GM19238 (cell line): ENCODE measurements around the gene MUC6.

Experiments
- DNase-seq: peaks from one replicate; pipeline ENCODE4 v3.0.0; 2011; ENCODE audit warnings: low spot score; ENCODE audit not compliant: insufficient read length

MUC6 gene

DNA sequence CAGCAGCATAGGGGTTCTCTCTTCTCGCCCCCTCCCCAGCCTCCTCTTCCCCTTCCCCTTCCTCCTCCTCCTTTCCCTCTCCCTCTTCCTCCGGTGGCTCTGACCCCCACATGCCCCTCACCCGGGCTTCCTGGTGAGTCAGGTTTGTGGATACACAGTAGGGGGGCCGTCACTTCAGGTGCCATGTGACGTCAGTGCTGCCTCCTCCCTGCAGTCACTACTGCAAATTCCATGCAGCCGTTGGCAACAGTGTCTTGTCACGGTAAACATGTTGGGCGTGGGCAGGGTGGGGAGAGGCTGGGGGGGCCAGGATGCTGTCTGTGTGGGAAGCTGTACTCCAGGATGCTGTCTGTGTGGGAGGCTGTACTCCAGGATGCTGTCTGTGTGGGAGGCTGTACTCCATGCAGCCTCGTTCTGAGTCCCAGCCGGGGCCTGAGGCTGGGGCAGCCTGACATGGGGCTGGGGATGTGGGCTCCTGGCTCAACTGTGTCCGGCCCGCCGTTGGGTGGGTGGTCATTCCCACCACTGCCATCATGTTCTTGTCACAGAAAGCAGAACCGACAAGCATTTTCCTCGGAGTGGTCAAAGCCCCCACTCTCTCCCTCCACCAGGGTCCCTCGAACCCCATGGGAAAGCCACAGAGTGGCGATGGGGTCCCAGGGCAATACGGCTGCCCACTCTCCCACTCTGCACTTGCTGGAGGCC, 35.8 kb upstream of the MUC6 start:
- no peak for DNase-seq

DNA sequence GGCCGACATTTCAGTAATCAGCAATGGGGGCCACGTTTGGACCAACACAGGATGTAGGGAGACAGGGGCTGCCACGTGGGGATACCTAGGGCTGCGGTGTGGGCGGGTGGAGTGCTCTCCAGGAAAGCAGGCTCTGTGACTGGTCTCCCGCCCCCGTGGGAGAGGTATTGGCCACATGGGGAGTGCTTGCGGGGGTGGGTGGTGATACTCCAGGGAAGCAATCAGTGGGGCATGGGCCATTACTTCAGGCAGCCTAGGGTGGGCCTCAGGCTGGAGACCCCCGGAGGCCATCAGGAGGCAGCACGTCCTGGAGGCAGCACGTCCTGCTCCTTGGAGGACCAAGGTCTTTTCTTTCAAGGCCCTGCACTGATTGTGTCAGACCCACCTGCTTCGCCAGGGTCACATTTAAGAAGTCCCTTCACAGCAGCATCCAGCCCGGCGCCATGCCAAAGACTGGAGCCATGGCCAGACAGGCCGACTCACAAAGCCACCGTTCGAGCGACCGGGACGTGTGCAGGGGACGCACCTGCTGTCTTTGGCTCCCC, 35.1 kb upstream of the MUC6 start:
- no peak for DNase-seq

DNA sequence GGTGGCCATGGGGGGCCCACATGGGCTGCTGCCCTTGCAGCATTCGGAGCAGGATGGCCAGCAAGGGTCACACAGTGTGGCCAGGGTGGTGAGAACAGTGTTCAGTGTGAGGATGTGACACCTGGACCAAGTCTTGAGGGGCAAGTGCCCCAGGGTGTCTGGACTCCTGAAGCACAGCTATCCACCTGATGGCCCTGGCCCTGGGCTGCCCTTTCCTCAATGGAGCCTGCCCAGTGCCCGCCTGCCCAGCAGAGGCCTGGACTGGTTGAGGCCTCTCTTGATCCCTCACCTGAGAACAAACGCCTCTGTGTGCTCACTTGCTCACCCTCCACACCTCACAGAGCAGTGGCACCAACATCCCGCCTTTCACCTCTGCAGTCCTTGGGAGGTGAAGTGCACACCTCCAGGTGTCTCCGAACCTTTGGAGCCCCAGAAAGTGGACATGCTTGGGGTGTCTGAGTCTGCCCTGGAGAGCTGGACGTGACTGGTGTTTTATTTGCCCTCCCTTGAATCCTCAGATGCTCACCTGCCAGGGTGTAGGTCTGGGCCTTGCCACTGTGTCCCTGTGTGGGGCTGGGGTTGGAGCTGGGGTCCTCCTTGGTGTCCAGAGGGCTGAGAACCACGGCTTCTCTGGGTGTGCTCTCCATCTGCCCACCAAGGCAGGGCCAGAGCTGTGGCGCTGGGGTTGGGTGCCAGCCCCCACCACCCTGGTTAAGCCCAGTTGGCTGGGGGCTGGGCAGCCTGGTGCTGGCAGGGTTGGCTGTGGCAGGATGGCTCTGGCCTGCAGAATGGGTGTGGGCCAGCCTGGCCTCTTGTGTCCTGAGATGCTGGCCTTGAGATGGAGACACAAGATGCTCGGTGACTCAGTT, 34.3 kb upstream of the MUC6 start:
- no peak for DNase-seq

DNA sequence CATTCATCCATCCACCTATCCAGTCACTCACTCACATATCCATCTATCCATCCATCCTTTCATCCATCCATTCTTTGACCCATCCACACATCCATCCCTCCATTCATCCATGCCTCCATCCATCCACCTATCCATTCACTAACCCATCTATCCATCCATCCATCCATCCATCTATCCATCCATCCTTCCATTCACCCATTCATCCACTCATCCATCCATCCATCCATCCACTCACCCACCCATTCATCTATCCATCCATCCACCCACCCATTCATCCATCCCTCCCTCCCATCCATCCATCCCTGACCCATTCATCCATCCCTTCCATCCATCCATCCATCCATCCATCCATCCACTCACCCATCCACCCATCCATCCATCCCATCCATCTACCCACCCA, 33.2 kb upstream of the MUC6 start:
- no peak for DNase-seq

DNA sequence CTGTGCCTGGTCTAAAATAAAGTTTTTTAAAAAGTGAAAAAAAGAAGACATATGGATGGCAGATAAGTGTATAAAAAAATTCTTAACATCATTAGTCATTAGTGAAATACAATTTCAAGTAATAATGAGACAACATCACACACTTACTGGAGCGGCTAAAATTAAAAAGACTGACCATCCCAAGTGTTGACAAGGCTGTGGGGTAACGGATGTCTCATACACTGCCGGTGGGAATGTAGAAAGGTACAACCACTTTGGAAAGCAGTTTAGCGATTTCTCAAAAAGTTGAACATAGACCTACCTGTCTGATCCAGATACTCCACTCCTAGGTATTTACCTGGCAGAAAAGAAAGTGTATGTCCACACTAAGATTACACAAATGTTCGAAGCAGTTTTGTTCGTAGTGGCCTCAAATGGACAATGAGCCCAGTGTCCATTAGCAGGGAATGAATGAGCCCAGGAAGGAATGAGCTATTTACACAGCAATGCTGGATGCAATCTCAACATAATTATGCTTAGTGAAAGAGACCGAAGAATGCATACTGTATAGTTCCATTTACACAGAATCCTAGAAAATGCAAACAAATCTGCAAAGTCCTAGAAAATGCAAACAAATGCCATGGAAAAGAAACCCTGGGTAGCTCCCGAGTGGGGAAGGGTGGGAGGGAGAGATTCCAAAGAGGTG, 31.4 kb upstream of the MUC6 start:
- DNase-seq, result no peak

DNA sequence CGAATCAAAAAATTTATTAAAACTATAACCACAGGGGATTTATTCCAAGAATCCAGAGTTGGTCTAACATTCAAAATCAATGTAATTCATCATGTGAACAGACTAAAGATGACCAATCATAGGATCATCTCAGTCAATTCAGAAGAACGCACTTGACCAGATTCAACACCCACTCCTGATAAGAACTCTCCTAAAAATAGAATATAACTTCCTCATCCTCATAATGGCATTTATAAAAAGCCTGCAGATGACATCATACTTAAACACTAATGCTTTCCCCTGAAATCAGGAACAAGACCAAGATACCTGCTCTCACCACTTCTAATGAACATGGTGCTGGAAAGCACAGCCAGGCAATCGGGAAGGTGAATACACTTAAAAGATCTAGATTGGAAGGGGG, 27.6 kb upstream of the MUC6 start:
- no peak for DNase-seq

DNA sequence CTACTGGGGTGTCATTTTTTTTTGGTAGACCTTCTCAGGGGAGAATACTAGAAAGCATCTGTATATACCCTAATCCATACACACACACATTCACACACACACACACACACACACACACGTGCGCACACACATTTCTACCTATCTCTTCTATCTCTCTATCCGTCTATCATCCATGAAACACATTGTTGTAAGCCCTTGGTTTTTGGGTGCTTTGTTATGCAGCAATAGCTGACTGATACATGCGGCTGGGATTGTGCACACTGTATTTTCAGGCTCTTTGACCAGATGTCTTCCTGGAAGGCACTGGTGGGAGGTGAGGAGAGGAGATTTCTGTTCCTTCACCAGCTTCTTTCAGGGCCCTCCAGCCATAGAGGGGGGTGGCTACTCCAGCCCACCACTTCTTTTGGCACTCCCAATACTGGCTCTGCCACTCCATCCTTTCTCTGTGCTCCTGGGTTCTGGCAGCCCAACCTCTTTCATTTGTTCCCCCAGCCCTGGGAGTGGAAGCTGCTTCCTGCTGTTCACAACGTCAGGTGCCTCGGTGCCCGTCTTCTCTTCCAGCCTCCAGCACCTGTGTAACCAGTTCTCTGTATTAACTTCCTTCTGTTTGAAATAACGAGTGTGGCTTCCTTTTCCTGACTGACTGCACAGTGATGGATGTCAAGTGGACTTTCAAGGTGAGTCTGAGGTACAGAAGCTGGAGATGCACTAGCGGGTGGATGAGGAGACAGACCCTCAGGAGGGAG, 25.7 kb upstream of the MUC6 start:
- DNase-seq, result no peak

DNA sequence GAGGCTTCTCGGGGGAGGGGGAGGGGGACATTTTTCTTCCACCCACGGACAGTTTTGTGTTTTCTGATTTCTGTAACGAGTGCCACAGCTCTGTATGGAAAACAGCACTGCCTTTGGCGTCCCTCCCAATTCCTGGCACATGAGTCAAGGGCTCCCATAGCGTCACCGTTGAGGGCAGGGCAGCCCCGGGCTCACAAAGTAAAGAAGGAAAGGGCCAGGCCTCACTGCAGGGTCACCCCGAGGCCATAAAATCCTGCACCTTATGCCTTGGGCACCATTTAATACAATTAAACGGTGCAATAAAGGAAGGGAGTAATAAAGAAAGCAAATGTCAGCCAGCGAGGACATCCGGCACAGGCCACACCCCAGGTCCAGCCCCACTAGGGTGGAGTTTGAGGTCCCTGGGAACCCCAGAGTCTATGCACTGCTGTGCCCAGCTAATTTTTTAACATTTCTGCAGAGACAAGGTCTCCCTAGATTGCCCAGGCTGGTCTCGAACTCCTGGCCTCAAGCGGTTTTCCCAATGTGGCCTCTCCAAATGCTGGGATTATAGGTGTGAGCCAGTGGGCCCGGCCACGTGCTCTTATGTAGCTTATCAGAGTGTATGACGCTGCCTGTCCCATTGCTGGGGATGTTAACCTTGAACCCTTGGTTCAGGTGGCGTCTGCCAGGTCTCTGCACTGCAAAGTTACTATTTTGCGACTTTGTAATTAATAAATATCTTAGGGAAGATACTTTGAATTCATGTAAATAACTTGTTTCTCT, 24.5 kb upstream of the MUC6 start:
- DNase-seq, result no peak

DNA sequence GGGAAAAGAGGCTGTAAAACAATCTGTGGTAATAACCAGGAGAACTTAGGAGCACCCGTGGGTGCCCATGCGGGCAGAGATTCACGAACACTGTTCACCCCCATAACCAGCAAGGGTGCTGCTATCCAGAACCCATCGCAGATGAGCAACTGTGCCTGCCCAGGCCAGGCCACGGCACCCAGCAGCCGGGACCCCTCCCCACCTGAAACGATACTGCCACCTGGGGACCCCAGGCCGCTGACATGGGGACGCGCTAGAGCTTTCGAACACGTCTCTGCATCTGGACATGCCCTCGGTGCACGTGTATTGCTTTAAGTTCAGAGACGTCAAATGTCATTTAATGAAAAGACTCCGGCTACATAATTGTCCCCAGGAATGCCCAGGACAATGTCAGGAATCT, 23.9 kb upstream of the MUC6 start:
- DNase-seq, result no peak

DNA sequence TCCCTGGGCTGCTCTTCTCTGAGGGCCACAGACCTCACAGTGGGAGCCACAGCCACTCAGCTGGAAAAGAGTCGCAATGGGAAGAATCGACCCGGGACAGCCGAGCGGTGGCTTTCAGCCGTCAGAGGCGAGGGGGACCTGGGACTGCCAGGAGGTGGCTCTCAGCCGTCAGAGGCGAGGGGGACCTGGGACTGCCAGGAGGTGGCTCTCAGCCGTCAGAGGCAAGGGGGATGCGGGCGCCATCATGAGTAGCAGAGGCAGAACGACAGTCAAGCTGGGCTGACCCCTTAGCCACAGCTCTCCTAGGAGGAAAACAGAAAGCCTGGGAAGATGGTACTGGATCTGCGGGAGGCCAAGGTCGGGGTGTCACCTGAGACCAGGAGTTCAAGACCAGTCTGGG, 23.2 kb upstream of the MUC6 start:
- no peak for DNase-seq

DNA sequence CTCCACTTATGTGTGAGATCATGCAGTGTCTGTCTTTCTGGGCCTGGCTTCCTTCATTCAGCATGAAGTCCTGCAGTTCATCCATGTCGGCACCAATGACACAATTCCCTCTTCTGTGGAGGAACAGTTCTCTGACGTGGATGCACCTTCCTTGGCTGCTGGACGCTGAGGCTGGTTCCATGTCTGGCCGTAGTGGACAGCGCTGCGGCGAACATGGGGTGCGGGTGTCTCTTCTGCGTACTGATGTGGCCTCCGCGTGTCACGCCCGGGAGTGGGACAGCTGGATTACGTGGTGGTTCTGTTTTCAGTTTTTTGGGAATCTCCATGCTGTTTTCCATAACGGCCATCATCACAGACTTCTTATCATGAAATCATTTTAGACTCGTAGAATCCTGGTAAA, 21.3 kb upstream of the MUC6 start:
- DNase-seq, result no peak

DNA sequence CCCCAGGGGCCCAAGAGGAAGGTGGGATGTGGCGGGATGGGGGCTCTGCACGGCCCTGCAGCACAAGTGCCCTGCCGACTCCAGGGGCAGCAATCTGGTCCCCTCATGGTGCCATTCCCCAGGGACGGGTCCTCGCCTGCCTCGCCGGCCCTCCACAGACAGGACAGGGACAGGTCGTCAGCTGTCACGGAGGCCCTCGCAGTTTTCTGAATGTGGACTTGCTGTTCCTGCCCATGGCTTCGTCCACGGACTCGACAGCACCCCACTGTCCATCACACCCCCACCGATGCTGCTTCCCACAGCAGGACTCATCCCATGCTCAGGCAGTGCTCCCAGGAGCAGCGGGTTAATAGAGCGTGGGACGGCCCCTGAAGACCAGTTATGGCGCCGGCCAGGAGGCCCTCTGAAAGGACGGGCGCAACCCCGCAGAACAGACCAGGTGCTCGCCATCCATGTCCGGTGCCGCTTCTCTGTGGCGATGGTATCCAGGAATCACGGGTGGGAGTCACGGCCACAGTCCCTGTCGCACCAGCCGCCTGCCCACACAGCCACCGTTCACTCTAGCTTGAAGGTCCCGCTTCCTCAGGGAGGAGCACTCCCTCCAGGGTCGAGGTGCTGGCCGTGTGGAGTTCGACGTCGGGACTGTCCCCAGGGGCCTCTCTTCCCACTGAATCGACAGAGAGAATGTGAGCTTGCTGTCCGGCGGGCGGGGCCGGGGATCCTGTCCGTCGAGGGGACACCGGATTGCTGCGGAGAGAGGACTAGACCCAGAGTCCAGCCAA, 19.7 kb upstream of the MUC6 start:
- no peak for DNase-seq

DNA sequence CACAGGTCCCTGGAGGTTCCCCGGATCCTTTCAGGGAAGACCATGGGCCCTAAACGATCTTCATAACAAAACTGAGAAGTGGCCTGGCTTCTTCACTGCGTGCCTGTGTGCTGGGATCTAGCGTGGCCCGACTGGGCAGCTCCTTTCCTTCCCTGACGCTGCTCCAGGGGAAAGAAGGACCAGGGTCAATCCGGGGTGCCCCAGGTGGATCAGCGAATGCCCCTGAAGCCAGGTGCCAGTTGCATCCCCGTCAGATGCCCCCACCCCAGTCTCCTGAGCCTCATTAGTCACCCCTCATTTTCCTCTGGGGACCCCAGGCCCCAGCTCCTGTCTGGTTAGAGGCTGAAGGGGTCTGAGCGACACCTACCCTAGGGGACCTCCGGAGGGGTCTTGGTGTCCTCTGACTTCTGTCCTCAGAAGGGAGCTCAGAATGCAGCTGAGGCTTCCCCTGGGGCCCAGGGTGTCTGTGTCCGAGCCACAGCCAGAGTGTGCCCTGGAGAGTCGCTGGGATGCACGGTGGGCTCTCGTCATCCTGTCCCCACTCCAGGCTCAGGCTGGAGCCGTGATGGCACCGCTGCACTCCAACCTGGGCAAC, 18.7 kb upstream of the MUC6 start:
- DNase-seq, result no peak

DNA sequence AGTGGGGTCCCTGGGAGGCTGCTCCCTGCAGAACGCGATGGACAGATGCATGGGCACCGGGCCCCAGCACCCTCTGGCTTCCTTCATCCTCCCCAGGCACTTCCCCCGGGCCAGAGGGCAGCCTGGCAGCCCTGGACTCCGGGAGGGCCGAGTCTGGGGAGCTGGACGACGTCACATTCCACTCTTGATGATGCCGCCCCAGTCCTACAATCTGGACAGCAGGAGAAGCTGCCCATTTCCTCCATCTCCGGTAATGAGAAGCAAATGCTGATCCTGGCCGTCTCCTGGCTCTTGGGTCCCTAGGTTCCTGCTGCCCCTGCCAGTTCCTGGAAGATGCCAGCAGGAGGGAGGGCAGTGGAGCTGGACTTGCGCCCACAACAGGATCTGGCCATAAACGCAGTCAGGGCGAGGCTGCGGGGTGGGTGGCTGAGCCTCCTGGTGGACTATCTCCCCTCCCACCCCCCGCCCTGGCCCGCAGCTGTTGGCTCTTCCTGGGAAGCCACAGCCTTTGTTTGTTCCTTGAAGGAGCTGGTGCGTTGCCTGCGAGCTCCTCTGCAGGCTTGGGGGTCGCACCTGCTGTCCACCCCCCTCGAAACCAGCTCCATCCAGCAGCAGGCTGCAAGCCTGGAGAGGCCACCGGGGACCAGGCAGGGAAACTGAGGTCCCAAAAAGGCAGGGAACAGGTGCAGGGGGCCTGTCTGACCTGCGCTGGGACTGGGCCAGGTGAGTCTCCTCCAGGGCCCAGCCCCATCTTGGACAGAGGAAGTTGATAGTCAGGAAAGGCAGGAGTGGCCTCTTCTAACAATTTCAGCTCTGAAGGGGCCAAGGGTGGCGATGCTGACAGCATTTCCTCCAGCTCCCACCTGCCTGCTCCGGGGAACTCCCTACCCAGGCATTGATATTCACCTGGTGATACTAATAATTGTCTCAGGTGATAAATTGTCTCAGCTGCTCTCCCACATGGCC, 17.9 kb upstream of the MUC6 start:
- DNase-seq, result no peak

DNA sequence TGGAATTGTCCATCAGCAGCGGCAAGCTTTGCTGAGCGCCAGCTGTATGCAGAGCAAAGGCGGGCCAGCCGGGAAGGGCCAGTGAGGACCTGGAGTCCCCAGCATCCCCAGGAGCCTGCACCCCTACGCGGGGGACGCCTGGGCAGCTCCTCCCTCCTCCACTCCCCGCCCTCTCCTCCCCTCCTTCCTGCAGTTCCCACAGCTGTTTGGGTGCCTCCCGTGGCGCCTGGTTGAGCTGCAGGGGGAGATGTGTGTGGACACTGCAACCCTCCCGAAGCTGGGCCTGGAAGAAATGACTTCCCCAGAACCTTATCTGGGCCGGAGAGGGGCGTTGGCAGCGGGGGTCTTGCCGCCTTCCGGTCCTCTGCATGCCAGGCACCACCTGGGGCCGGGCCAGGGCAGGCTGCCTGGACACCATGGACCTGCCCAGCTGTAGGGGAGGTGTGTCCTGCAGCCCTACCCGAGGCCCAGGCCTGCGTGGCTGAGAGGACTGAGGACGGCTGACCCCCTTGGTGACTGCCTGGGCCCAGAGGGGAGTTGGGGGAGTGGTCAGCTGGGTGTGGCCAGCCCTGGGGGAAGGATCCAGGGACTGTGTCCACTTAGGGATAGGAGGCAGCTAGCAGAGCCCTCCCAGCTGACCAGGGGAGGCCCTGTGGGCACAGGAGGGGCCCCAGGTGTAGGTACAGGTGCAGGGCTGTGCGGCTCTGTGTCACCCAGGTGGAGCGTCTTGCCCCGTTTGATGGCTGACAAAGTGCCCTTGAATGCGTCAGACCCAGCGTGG, 16.8 kb upstream of the MUC6 start:
- no peak for DNase-seq

DNA sequence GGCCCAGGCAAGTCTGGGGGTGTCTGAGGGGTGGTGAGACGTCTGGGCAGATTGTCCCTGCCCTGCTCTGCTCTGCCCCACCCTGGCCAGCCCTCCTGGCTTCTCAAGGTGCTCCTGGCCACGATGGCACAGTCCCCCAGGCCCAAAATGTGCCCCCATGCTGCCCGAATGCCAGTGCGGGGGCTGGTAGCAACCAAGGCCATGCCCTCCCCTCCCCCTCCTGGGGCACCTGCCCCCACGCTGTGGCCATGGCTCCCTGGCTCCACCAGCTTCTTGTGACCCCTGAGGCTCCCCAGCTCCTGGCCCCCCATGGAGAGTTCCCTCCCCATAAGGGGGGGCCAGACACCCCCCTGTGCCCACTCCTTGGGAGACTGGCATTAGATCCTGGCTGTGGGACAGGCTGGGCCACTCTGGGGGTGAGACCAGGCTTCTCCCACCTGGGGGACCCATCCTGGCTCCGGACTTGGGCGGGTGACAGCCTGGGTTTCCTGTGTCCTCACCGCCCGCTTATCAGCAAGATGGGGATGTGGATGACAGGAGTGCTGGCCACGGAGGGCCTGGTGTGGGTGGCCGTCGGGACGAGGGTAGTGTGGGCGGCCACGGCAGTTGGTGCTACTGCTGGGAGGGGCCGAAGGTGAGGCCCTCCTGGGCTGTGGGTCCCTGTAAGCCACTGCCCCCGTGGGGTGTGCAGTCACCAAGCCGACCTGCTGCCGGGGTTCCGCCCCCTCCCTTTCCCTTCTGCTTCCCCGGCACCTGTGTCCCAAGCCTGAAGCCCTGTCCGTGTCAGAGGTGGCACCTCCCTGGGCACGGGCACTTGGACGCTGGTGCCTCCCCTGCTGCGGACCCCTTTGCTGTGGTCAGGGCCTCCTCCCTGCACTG, 15.9 kb upstream of the MUC6 start:
- DNase-seq, result no peak
